Lower leg skin (tissue), 4 donors: ENCODE measurements around the gene SEPTIN11. TPM values are rescaled to one million over a fixed set of nuclear protein-coding genes. Genes with fewer than 3 reads are reported as not detected.

Experiments
- DNase-seq, 2 donors: peaks; one replicate each; pipeline ENCODE4 v3.0.0-alpha.2; 2019; ENCODE audit warnings: low spot score in 2 of 2
- H3K4me3 ChIP-seq: fragments of 200-600 bp; sonication (generic); 2 replicates; pipeline ENCODE4 v1.5.1; 2017; ENCODE audit warnings: mild to moderate bottlenecking, low read depth; ENCODE audit not compliant: poor library complexity, severe bottlenecking
- CTCF ChIP-seq, 3 donors: fragments of 450-650 bp; IDR thresholded peaks; one replicate each; pipeline ENCODE4 v1.5.1; 2016; ENCODE audit warnings: antibody characterized with exemption in 3 of 3, mild to moderate bottlenecking in 3 of 3, moderate library complexity in 2 of 3
- POLR2A ChIP-seq, 2 donors: fragments of 450-650 bp; IDR thresholded peaks; one replicate each; pipeline ENCODE4 v1.6.1; 2016 to 2017; ENCODE audit warnings: antibody characterized with exemption in 2 of 2, mild to moderate bottlenecking in 1 of 2, moderate library complexity in 1 of 2
- WGBS, 2 donors: methylation state at CpG; one replicate each; pipeline ENCODE4 v1.1.5; 2018; 5-methylcytosine and 5-hydroxymethylcytosine counted together
- intact Hi-C: fragments of 100-400 bp; cut with DNase I; formaldehyde crosslinking; loops from one replicate; pipeline ENCODE4 v1.15.0; 2023; ENCODE audit warnings: low total_unique reads
- total RNA-seq, 4 donors: library from RNA; depleted of rRNA; stranded (reverse); fragments of >200 nt; gene quantifications; one replicate each; pipeline ENCODE4 v1.1.0, GENCODE V29; 2016

SEPTIN11 gene
- total RNA-seq, 4 donors from 2014 or later = 38.2 to 104 (median 44.9) TPM

GRCh38 chr4:76952656-76953582 lies 3.4 kb downstream of the SEPTIN11 start:
- H3K4me3 ChIP-seq = no peak overlapping the region
- WGBS, 2 donors = 74 to 78% methylated on average over 4 of the region's 4 CpGs
- intact Hi-C loops = no loop called here
- no peak for DNase-seq
- no peak for TF ChIP-seq CTCF (IDR thresholded peaks at IDR 0.05)
- TF ChIP-seq POLR2A (IDR thresholded peaks at IDR 0.05) = no peak

- H3K4me3 ChIP-seq = no peak overlapping the region
- 78 to 91% methylated on average over 3 of the region's 3 CpGs for WGBS, 2 donors
- intact Hi-C loops = no loop called here
- no peak for TF ChIP-seq CTCF (IDR thresholded peaks at IDR 0.05)
- no peak for TF ChIP-seq POLR2A (IDR thresholded peaks at IDR 0.05)
- DNase-seq = no peak
These were observed 4.4 kb downstream of the SEPTIN11 start for GRCh38 chr4:76953956-76954355.

- 91 to 93% methylated on average over 4 of the region's 4 CpGs for WGBS, 2 donors
- intact Hi-C loops = no loop called here
- TF ChIP-seq POLR2A (IDR thresholded peaks at IDR 0.05) = no peak
- TF ChIP-seq CTCF (IDR thresholded peaks at IDR 0.05) = no peak
- DNase-seq = no peak
- no peak overlapping the region for H3K4me3 ChIP-seq
These were observed 4.9 kb downstream of the SEPTIN11 start for GRCh38 chr4:76954489-76954888.

- 32 to 48% methylated on average over 1 of the region's 1 CpG for WGBS, 2 donors
These were observed 5.6 kb downstream of the SEPTIN11 start for GRCh38 chr4:76955182-76955581.

GRCh38 chr4:76957004-76957738 lies 7.6 kb downstream of the SEPTIN11 start:
- no peak for DNase-seq
- no peak overlapping the region for H3K4me3 ChIP-seq
- intact Hi-C loops = no loop called here
- whole genome bisulfite sequencing, 2 donors = 62 to 88% methylated on average over 4 of the region's 4 CpGs
- no peak for TF ChIP-seq CTCF (IDR thresholded peaks at IDR 0.05)
- no peak for TF ChIP-seq POLR2A (IDR thresholded peaks at IDR 0.05)

More at GRCh38 chr4:76955182-76955581, 5.6 kb downstream of the SEPTIN11 start:
- no peak overlapping the region for H3K4me3 ChIP-seq
- TF ChIP-seq POLR2A (IDR thresholded peaks at IDR 0.05) (no peak), CTCF (IDR thresholded peaks at IDR 0.05) (no peak)
- DNase-seq = no peak
- intact Hi-C loops = no loop called here
